ENCODE results near the gene CHCHD3.

CHCHD3 gene

GRCh38 chr7:132836746-132837145, 245.1 kb downstream of the CHCHD3 start:
- no peak for TF ChIP-seq CTCF (IDR thresholded peaks at IDR 0.05; ENCODE audit: control insufficient read depth, extremely low read depth, insufficient read depth)
- no peak for DNase-seq (ENCODE audit: low read depth)

GRCh38 chr7:132830941-132831340, 250.9 kb downstream of the CHCHD3 start:
- DNase-seq (ENCODE audit: low read depth): peak; percentile 37
- H3K4me3 ChIP-seq (ENCODE audit: low read depth, low read length): no peak overlapping the region
- TF ChIP-seq CTCF (IDR thresholded peaks at IDR 0.05; ENCODE audit: control insufficient read depth, extremely low read depth, insufficient read depth): no peak

More at GRCh38 chr7:132836746-132837145, 245.1 kb downstream of the CHCHD3 start:
- H3K4me3 ChIP-seq (ENCODE audit: low read depth, low read length): no peak overlapping the region

- TF ChIP-seq CTCF (IDR thresholded peaks at IDR 0.05; ENCODE audit: control insufficient read depth, extremely low read depth, insufficient read depth): no peak
- DNase-seq (ENCODE audit: low read depth): no peak
- H3K4me3 ChIP-seq (ENCODE audit: low read depth, low read length): no peak overlapping the region
Measured at GRCh38 chr7:132828502-132828901, 253.4 kb downstream of the CHCHD3 start.

GRCh38 chr7:132825932-132826835, 255.7 kb downstream of the CHCHD3 start:
- H3K4me3 ChIP-seq (ENCODE audit: low read depth, low read length): no peak overlapping the region
- DNase-seq (ENCODE audit: low read depth): no peak
- no peak for TF ChIP-seq CTCF (IDR thresholded peaks at IDR 0.05; ENCODE audit: control insufficient read depth, extremely low read depth, insufficient read depth)

GRCh38 chr7:132825222-132825621, 256.7 kb downstream of the CHCHD3 start:
- DNase-seq (ENCODE audit: low read depth): no peak
- no peak for TF ChIP-seq CTCF (IDR thresholded peaks at IDR 0.05; ENCODE audit: control insufficient read depth, extremely low read depth, insufficient read depth)
- no peak overlapping the region for H3K4me3 ChIP-seq (ENCODE audit: low read depth, low read length)

GRCh38 chr7:132819648-132820047, 262.2 kb downstream of the CHCHD3 start:
- TF ChIP-seq CTCF (IDR thresholded peaks at IDR 0.05; ENCODE audit: control insufficient read depth, extremely low read depth, insufficient read depth): no peak
- no peak overlapping the region for H3K4me3 ChIP-seq (ENCODE audit: low read depth, low read length)
- DNase-seq (ENCODE audit: low read depth): no peak

Measured in LNCaP clone FGC (cell line).